Testis (tissue), 2 donors: ENCODE results near the gene MAST4.

Source experiments
- POLR2A ChIP-seq: fragments of 450-650 bp; IDR thresholded peaks from one replicate; pipeline ENCODE4 v1.6.1; 2017; ENCODE audit warnings: antibody characterized with exemption, mild to moderate bottlenecking, moderate library complexity
- TF ChIP-seq, protein P1 (sequence below), 3 experiments: fragments of 450-650 bp in 2 of 3; fragments of 200-600 bp in 1 of 3; sonication (generic) in 1 of 3; IDR thresholded peaks; one replicate each; pipeline ENCODE4 v1.5.1; 2016 to 2019; ENCODE audit warnings: antibody characterized with exemption in 3 of 3, mild to moderate bottlenecking in 2 of 3, moderate library complexity in 1 of 3

GRCh38 chr5:66876266-66876807, 280.1 kb downstream of the MAST4 start:
- TF ChIP-seq, protein P1, sequence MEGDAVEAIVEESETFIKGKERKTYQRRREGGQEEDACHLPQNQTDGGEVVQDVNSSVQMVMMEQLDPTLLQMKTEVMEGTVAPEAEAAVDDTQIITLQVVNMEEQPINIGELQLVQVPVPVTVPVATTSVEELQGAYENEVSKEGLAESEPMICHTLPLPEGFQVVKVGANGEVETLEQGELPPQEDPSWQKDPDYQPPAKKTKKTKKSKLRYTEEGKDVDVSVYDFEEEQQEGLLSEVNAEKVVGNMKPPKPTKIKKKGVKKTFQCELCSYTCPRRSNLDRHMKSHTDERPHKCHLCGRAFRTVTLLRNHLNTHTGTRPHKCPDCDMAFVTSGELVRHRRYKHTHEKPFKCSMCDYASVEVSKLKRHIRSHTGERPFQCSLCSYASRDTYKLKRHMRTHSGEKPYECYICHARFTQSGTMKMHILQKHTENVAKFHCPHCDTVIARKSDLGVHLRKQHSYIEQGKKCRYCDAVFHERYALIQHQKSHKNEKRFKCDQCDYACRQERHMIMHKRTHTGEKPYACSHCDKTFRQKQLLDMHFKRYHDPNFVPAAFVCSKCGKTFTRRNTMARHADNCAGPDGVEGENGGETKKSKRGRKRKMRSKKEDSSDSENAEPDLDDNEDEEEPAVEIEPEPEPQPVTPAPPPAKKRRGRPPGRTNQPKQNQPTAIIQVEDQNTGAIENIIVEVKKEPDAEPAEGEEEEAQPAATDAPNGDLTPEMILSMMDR (IDR thresholded peaks at IDR 0.05), result no peak
- no peak for TF ChIP-seq POLR2A
